Measurements from ENCODE around the gene ANO1. TPM values are rescaled to one million over a fixed set of nuclear protein-coding genes. Genes with fewer than 3 reads are reported as not detected.

ANO1 gene
- total and polyA plus RNA-seq, 4 donors, result 7.8 to 64.8 (median 32.2) TPM

DNA sequence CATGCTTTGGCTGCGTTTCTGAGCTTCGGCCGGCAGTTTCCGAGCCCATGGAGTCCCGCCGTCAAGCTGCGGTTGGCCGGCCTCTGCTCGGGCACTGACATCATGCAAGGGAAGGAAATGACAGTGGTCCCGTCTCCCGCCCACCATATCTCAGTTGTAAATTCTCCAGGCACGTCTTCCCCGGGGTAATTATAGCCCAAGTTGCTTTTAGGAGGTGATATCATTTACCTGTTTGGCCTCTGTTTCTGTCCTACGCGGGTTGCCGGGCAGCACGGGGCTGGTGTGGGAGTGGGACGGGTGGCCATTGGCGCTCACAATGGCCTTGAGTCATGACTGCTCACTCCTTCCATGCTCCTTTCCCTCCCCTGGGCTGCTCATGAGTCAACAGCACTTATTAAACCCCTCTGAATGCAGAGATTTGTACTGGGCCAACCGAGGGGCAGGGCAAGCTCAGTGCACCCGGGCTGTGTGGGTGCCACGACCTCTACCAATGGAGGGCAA, 4.2 kb upstream of the ANO1 start:
- TF ChIP-seq SP1 (IDR thresholded peaks at IDR 0.05), result no peak
- no peak for TF ChIP-seq EGR1 (IDR thresholded peaks at IDR 0.05; ENCODE audit: low read depth in 2 of 2)
- TF ChIP-seq YY1 (IDR thresholded peaks at IDR 0.05), result no peak
- TF ChIP-seq REST (IDR thresholded peaks at IDR 0.05), result no peak
- TF ChIP-seq NR2F2 (IDR thresholded peaks at IDR 0.05), result no peak
- TF ChIP-seq TAF1 (conservative IDR thresholded peaks at IDR 0.05), result no peak
- no peak for TF ChIP-seq GABPA (IDR thresholded peaks at IDR 0.05 in 1 of 2, conservative IDR thresholded peaks at IDR 0.05 in 1 of 2)
- TF ChIP-seq, protein P1, sequence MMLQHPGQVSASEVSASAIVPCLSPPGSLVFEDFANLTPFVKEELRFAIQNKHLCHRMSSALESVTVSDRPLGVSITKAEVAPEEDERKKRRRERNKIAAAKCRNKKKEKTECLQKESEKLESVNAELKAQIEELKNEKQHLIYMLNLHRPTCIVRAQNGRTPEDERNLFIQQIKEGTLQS (IDR thresholded peaks at IDR 0.05), result no peak
- no peak for TF ChIP-seq FOXA2 (IDR thresholded peaks at IDR 0.05)
- TF ChIP-seq HNF4A (conservative IDR thresholded peaks at IDR 0.05), result no peak
- TF ChIP-seq HNF4G (IDR thresholded peaks at IDR 0.05), result no peak
- no peak for TF ChIP-seq FOXA1 (IDR thresholded peaks at IDR 0.05)
- TF ChIP-seq JUND (IDR thresholded peaks at IDR 0.05), result no peak
- TF ChIP-seq ZBTB33 (IDR thresholded peaks at IDR 0.05), result no peak
- TF ChIP-seq, protein P2, sequence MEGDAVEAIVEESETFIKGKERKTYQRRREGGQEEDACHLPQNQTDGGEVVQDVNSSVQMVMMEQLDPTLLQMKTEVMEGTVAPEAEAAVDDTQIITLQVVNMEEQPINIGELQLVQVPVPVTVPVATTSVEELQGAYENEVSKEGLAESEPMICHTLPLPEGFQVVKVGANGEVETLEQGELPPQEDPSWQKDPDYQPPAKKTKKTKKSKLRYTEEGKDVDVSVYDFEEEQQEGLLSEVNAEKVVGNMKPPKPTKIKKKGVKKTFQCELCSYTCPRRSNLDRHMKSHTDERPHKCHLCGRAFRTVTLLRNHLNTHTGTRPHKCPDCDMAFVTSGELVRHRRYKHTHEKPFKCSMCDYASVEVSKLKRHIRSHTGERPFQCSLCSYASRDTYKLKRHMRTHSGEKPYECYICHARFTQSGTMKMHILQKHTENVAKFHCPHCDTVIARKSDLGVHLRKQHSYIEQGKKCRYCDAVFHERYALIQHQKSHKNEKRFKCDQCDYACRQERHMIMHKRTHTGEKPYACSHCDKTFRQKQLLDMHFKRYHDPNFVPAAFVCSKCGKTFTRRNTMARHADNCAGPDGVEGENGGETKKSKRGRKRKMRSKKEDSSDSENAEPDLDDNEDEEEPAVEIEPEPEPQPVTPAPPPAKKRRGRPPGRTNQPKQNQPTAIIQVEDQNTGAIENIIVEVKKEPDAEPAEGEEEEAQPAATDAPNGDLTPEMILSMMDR (IDR thresholded peaks at IDR 0.05; ENCODE audit: low read depth, low read length, missing input control), result no peak
- TF ChIP-seq RAD21 (IDR thresholded peaks at IDR 0.05), result no peak
- no peak for TF ChIP-seq RXRA (IDR thresholded peaks at IDR 0.05)
- no peak for TF ChIP-seq MAX (IDR thresholded peaks at IDR 0.05)
- Histone ChIP-seq H3K36me3 (ENCODE audit: control insufficient read depth in 4 of 4, insufficient read depth in 3 of 4, low read depth in 1 of 4, low read length in 3 of 4) (no peaks in the 10 kb centered on the region), H3K27ac (ENCODE audit: low read depth in 1 of 2, low read length in 2 of 2) (no peak overlapping the region), H3K4me1 (ENCODE audit: control insufficient read depth in 4 of 4, insufficient read depth in 4 of 4, low read length in 3 of 4) (peaks cover 15 to 47% (median 37%) of the 10 kb centered on the region in 4 donors), H3K9ac (ENCODE audit: low read depth in 1 of 2, low read length in 2 of 2) (no peak overlapping the region), H3K27me3 (ENCODE audit: control insufficient read depth in 4 of 4, insufficient read depth in 4 of 4, low read length in 3 of 4) (no peaks in the 10 kb centered on the region), H3K4me3 (ENCODE audit: low read depth in 1 of 3, low read length in 3 of 3) (no peak overlapping the region), H3K9me3 (ENCODE audit: control insufficient read depth in 4 of 4, low read length in 3 of 4) (no peaks in the 10 kb centered on the region)
- 73% methylated on average over 22 of the region's 22 CpGs for WGBS
- no peak for DNase-seq (ENCODE audit: low spot score)

Measured in liver (tissue), 9 donors.